Fibroblast of villous mesenchyme (primary cell): ENCODE data around the gene STK36. TPM values are rescaled to one million over a fixed set of nuclear protein-coding genes. Genes with fewer than 3 reads are reported as not detected.

Experiments
- DNase-seq: peaks from one replicate; pipeline ENCODE4 v3.0.0-alpha.2; 2010; ENCODE audit warnings: low read depth
- H3K4me3 ChIP-seq: 2 replicates; pipeline ENCODE4 v1.5.1; 2011; ENCODE audit warnings: low read depth, mild to moderate bottlenecking, low read length
- CTCF ChIP-seq: IDR thresholded peaks from 2 replicates; pipeline ENCODE4 v1.5.1; 2012; ENCODE audit warnings: low read depth, mild to moderate bottlenecking, low read length; ENCODE audit not compliant: insufficient read depth
- total RNA-seq: library from RNA; depleted of rRNA; stranded (reverse); fragments of >200 nt; gene quantifications from 2 replicates; pipeline ENCODE4 v1.2.3, GENCODE V29; 2012

The STK36 gene
- total RNA-seq, 1 donor = 23.7 TPM

- DNase-seq = no peak
- no peak for TF ChIP-seq CTCF
- H3K4me3 ChIP-seq = no peak overlapping the region
These were observed 46.2 kb downstream of the STK36 start for GRCh38 chr2:218718058-218718457.

- DNase-seq = no peak
- TF ChIP-seq CTCF = no peak
- no peak overlapping the region for H3K4me3 ChIP-seq
These were observed 47.6 kb downstream of the STK36 start for GRCh38 chr2:218719457-218719856.

- H3K4me3 ChIP-seq = no peak overlapping the region
- no peak for DNase-seq
- TF ChIP-seq CTCF = no peak
These were observed 48.5 kb downstream of the STK36 start for GRCh38 chr2:218720048-218721041.

GRCh38 chr2:218721488-218721887 lies 49.6 kb downstream of the STK36 start:
- DNase-seq = no peak
- TF ChIP-seq CTCF = no peak
- H3K4me3 ChIP-seq = no peak overlapping the region

- no peak for DNase-seq
- no peak overlapping the region for H3K4me3 ChIP-seq
- TF ChIP-seq CTCF = no peak
These were observed 50.0 kb downstream of the STK36 start for GRCh38 chr2:218721934-218722333.

- no peak for TF ChIP-seq CTCF
- H3K4me3 ChIP-seq = no peak overlapping the region
- peak; percentile 24 for DNase-seq
These were observed 50.5 kb downstream of the STK36 start for GRCh38 chr2:218722419-218722818.
